Islet precursor cell (in vitro differentiated cells): ENCODE results near the gene TMEM218.

Experiments used
- DNase-seq: peaks from one replicate; pipeline ENCODE4 v3.0.0-alpha.2; 2018

The TMEM218 gene

GRCh38 chr11:125052047-125052446, 59.4 kb downstream of the TMEM218 start:
- DNase-seq = no peak

- DNase-seq = no peak
Measured at GRCh38 chr11:125049164-125049792, 62.1 kb downstream of the TMEM218 start.
